ENCODE measurements around the gene HELZ2.

Gene HELZ2

DNA sequence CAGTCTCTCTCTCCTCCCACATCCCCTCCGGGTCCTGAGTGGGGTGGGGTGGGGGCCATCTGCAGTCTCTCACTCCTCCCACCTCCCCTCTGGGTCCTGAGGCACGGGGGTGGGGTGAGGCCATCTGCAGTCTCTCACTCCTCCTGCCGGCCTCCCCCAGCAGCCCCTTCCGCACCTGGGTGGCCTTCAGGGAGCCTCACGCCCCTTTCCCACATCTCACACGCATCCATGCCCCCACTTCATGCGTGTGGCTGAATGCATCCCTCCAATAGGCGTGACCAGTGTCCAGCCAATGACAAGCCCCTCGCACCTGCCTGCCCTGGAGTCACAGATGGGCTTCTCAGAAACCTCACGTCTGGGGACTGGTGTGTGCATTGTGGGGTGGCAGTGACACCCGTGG, 25.5 kb downstream of the HELZ2 start:
- no peak for DNase-seq

DNA sequence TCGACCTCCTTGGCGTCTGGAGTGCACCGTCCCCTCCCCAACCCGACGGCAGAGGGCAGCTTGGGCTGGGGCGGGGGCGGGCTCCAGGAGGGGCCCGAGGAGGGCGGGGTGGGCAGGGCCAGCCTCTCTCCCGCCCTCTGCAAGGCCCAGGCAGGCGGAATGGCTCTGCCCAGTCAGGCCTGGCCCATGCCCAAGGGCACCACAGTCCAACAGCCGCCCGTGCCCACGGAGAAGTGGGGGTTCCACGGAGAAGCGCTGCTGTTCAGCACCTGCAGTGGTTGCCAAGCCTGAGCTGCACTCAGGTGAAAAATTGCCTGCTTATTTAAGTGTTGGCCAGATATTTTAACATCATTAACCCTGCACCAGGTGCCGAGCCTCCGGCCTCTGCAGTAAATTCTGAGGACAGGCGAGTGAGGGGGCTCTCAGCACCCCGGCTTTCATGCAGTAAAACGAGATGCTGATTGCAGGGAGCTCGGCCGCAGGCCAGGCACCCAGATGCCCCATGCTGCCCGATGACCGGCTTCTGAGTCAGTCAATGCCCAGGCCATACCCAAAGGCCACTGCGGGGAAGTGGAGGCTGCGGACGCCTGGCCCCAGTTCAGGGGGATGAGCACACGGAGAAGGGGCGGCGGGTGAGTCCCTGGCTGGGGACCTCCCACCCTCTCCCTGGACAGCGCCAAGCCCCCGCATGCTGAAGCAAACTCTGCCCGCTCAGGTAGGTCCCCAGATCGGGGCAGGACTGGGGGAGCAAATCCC, 26.1 kb downstream of the HELZ2 start, which contains the start of gene SRMS:
TSS of gene SRMS (minus strand) at position 25 of the 756 bp plus-strand sequence. CDS start 286 bp downstream, outside the sequence.
- no peak for DNase-seq

DNA sequence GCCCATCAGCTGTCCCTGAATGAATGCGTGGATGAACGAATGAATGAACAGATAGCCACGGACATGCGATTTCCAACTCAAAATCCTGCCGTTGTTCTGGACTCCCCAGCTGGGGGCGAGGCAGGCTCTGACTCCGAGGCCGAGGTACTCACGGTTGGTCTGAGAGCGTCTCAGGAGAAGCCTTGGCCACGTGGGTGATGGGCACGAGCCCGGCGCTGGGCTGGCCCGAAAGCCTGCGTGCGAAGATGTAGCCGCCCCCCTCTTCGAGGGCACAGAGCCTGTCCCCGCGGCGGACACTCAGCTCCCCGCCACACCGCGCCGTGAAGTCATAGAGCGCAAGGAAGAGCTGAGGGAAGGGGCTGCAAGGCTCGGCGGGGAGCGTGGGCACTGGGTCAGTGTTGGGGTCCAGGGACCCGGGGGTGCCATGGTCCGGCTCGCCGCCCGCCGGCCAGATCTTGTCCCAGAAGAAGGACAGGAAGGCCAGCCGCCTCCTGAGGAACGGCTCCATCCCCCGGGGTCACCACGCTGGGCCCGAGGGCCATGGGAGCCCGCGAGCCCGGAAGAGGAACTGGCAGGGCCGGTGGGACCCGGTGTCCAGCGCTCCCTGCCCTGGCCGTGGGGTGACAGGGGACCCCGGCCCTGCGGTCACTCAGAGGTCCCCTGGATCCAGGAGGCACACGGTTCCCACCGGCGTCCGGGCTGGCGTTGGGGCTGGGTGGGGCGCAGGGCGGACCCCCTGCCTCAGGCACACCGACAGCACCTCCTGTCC, 26.9 kb downstream of the HELZ2 start:
- DNase-seq: no peak

DNA sequence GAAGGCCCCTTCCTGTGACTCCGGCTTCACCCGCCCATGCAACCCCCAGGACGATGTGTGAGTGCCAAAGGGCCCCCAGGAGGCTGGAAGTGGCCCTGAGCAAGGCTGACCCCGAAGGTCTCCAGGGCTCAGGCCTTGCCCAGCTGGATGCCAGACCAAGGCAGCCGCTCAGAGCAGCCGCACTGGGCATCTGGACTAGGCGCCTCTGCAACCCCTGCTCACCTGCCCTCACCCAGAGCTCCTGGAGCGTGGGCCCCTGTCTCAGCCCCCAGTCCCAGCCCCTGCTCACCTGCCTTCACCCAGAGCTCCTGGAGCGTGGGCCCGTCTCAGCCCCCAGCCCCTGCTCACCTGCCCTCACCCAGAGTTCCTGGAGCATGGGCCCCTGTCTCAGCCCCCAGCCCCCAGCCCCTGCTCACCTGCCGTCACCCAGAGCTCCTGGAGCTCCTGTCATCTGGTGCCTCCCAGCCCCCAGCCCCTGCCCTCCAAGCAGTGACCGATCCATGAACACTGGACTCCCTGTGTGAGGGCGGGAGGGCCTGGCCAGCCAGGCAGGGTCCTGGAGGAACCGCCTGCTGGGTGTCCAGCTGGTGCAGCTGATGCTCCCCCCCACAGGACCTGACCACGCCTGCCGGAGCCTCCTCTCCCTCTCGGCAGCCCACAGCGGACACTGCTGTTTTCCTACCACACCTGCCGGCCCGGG, 27.6 kb downstream of the HELZ2 start:
- no peak for DNase-seq

DNA sequence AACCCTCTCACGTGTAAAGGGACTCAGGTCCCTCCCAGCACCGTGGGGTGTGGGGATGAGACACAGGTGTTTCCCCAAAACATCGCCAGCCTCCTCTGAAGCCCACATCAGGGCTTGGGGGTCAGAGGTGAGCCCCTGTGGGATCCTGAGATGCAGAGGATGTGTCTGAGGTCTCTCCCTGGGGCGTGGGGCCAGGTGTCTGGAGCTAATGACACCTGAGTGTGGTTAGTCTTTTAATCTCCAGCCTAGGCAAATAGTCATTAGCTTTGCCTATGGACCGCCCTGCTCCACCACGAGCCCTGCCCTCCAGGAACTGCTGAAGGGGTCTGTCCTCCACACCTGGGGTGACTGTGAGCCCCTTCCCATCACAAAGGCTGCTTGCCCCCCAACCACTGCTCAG, 28.2 kb downstream of the HELZ2 start:
- DNase-seq: no peak

DNA sequence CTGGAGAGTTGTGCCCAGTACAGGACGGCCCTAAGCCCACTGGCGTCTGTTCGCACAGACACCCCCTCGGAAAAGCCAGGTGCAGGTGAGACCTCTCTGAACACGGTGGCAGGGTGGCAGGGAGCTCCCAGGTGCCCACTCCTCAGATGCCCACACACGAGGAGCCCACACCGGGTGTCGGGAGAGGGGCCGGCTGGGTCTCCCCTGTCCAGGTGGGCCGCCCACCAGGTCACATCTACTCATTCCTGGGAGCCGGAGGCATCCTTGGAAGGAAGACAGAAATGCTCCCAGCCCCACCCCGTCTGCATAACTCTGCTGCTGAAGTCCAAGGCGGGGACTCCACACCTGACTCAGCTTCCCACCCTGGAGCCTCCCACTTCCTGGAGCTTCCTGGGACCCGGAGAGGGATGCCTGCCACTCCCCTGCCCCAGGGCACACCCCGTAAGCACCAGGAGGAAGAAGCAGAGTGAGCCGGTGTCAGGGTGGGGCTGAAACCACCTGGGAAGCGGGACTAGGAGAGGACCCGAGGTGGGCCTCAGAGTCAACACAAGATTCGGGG, 29.0 kb downstream of the HELZ2 start:
- DNase-seq: no peak

DNA sequence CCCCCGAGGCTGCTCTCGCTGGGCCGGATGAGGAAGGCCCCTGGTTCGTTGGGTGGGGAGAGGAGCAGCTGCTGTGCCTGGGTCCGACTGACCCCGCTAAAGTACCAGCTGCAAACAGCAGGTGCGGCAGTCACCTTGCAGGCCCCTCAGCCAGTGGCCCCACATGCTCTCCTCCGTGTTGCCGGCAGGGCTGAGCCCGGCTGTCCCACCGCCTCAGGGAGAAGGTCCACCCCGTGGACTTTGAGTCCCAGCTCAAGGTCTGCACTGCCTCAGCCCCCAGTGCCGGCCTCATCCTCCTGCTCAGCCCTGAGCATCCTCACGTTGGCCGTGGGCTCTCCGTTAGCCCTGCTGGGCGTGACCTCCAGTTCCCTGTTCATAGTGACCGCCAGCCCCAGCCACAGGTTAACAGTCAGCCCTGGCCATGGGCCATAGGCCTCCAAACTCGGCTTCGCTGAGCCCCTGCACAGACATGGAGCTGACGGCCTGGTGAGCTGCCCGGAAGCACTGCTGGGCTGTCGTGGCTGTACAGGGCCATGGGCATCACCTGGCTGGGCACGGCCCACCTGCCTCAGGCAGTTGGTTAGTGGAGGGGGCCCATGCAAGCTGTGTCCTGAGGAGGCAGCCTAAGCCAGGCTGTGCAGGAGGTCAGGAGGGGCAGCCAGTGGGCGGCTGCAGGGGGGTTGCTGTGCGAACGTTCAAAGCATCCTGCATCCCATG, 29.6 kb downstream of the HELZ2 start:
- no peak for DNase-seq

DNA sequence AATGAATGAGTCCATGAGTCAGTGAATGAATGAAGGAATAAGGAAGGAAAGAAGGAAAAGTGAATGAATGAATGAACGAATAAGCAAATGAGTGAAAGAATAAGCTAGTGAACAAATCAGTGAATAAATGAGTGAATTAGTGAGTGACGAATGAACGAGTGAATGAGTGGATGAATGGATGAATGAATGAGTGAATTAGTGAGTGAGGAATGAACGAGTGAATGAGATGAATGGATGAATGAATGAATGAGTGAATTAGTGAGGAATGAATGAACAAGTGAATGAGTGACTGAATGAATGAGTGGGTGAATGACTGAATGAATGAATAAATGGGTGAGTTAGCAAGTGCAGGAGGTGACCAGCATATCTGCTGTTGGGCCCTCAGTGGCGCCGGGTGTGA, 30.3 kb downstream of the HELZ2 start:
- DNase-seq: no peak

DNA sequence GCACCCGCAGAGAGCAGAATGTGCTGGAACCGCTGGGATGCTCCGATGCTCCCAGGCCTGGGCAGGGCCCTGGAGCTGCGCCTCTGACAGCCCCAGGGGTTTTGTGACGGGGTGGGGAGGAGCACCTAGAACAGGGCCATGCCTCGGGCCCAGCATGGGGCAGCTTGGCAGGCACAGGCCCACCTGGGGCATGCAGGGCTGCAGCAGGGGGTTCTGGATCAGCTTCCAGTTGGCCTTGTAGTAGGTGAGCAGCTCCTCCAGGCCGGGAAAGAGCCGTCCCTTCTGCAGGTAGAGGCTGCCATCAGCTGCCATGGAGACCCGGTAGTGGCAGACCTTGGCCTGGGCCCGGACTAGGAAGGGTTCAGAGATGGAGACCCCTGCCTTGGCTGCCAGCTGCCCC, 30.9 kb downstream of the HELZ2 start:
- no peak for DNase-seq

DNA sequence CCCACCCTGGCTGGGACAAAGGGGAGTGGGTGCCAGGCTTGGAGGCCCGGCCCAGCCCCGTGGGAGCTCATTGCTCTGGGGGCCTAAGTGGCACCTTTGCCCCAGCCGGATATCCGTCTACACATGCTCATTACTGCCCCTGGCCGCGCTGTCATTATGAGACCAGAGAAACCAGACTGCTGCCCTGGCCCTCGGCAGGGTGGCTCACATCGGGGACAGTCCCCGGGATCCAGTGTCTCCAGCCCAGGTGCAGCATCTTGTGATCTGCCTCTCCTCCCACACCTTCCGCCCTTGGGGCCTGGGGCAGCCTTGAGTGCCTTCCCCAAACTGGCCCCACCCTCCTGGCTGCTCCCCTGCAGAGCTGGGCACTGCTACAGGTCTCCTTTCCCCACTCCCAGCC, 31.3 kb downstream of the HELZ2 start:
- DNase-seq: no peak

DNA sequence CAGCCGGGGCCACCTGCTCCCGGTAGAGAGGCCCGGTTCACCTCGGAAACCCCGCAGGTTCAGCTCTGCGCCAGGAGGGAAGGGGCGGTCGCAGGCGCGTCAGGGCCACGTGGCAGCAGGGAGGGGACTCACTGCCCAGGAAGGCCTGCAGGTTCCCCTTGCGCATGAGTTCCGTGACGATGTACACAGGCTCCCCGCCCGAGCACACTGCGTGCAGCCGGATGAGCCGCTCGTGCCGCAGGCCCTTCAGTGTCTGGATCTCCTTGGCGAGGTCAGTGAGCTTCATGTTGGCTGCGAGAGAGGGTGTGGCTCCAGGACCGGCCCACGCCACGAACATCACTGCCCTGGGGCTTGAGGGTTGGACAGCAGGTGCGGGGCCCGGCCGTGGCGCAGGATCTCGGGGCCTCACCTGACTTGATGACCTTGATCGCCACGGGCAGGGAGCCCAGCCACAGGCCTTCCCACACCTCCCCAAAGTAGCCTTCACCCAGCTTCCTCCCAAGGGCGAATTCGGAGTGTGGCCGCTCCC, 31.9 kb downstream of the HELZ2 start:
- no peak for DNase-seq

DNA sequence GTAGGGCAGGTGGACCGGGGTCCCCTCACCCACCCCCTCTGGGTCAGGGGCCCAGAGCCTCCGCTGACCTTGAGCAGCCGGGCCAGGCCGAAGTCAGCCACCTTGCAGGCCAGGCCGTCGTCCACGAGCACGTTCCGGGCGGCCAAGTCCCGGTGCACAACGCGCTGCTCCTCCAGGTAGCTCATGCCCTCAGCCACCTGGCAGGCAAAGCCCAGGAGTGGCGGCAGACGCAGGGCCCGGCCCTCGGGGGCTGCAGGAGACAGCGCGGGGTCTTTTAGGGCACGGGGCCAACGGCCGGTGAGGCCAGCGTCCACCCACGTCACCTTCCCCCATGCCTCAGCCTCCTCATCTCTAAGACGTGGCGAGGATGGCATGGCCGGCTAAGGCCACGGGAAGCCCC, 32.7 kb downstream of the HELZ2 start:
- no peak for DNase-seq

DNA sequence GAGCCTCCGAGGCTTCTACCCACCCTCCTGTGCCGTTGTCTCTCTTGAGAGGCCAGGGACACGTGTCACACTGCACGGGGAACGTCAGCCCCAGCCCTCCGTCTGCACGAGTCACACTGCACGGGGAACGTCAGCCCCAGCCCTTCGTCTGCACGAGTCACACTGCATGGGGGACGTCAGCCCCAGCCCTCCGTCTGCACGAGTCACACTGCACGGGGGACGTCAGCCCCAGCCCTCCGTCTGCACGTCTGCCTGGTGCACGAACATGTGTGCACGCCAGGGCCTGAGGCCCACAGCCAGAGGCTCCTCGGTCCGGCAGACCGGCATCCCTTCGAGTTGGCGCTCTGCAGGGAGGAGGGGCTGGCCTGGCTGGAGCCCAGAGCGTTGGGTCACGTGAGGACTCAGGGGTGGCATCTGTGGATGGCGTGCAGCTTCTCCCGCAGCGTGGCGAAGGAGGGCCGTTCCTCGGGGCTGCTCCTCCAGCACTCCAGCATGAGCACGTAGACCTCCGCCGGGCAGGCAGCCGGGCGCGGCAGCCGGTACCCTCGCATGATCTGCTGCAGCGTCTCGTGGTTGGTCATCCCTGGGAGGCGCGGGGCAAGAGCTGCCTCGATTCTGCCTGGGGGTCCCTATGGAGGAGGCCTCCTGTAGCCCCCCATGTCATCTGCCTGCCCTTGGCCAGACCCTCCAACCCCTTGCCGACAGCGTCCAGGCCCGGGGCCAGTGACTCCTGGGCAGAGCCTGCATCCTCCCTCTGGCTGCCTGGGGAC, 33.4 kb downstream of the HELZ2 start:
- DNase-seq: no peak

DNA sequence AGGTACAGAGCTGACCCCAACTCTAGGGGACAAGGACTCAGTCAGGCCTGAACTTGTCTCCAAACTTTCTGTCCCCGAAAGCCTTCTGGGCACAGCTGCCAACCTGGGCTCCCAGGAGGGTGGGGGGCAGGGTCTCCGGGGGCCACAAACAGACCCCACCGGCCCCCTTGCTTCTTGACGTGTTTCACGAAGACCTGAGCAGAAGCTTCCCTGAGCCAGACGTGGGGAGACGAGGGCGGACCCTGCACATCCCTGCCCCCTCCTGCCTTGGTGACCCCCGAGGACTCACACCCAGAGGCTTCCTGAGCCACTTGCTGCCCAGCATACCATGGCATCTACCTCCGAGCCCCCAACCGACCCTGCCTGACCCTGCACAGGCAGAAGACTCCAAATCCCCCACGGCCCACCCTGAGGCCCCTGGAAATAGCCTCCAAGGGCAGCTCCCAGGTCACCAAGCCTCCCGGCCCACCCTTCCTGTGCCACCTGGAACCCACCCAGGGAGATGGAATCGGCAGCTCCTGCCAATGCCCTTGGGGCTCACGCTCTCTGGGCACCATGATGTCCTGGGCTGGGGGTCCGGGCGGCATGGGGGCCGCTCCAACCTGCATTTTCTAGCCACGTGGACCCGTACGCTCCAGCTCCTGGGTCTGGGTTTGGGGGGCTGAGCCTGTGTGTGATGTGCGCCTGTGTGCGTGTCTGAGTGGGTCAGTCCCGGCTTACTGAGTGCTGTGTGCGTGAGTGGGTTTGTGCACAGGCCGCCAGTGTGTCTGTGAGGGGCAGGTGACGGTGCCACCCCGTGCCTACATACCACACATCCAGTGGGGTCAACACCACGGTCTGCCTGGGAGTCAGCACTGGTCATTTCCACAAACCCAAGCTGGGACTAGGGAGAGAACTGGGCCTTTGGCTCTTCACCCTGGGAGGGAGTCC, 34.3 kb downstream of the HELZ2 start:
- no peak for DNase-seq

DNA sequence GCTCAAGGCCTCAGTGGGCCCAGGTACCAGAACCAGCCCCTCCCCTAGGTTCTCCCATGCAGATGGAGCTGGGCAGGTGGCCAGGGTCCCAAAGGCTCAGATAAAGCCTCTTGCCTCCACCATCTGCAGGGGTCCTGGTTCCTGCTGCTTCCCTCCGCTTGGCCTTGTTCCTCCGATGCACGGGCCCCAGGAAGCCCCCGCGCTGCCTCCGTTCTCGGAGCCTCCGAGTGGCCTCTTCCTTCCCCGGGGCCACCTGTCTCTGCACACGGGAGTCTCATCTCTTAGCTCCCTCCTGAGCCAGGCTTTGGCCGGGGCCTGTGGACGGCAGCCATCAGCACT, 35.0 kb downstream of the HELZ2 start:
- no peak for DNase-seq

DNA sequence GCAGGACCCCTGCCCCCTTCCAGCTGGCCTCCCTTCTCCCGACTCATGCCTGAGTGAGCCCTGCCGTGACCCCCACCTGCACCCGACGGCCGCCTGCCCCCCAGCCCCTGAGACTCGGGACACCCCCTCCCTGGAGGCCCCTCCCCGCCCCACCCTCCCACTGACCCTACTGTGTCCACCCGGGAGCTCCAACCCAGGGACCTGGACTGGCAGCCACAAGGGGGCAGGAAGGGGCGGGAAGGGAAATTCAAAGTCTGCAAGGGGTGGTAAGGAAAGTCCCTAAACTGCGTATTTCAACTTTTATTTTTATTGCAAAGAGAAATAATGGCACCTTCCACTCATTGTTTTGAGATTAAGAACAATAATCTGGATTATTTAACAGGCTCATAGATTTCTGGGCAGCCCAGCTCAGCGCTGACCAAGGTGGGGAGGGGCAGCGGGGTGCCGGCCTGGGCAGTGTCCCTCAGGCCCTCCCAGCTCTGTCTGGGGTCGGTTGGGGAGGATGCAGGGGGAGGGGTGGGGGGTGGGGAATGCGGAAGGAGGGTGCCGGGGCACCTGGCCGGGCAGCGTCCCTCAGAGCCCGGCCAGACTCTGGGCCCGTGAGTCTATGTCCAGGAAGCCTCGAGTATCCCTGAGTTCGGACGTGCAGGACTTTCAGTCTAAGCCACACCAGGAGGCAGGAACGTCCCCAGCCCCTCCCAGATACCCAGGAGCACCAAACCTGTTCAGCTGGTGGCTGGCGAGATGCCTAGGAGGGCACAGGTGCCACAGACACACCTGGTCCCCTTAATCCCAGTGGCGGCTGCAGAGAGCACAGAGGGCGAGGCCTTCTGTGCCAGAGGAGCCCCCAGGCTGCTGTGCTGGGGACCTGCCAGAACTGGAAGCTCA, 35.6 kb downstream of the HELZ2 start:
- no peak for DNase-seq

DNA sequence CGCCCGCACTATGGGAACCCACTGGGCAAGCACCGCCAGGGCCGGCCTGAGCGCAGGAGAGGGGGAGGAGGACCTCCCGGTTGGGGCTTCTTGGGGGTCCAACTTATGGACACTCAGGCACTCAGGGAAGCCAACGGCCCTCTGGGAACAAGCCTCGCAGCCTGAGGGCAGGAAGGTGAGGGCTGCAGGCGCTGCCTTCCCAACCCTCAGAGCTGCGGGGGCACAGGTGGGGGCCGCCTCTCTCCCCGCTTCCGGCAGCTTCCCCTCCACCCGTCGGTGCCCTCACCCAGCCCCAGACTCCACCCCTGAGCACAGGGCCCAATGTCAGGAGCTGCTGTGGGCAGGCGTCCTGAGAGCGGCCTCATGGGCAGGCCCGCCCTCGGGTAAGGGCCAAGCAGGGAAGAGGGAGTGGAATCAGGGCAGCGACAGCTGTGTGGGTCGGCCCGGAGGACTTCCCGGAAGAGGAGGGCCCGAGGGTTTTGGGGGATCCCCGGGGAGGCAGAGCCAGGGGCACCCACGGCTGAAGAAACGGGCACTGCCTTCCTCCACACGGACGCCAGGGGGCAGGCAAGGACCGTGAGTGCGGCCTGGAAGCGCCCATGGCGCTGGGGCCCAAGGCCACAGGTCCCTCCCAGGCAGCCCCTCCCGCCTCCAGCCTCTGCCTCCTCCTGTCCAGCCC, 36.4 kb downstream of the HELZ2 start:
- peak; percentile 74 for DNase-seq

DNA sequence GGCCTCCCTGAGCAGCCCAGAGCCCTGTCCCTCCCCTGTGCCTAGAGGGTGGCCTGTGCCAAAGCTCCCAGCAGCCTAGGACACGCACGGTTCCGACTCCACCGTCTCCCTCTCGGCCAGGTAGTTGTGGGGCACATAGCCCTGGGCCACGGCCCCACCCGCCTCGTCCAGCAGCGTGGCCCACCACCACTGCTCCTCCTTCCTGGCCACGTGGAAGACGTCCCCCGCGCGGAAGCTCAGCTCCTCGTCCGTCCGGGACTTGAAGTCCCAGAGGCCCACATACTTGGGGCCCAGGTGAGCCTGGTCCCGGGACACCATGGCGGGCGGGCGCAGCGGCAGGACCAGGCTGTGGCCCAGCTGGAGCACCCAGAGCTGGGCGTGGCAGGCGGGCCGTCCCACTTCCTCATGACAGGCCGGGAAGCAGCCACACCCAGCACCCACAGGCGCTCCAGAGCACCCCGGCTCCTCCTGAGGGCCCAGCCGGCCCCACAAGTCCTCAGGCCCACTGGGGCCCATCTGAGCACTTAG, 37.0 kb downstream of the HELZ2 start, which contains the start of gene PTK6:
TSS of gene PTK6 (minus strand) at position 380 of the 528 bp plus-strand sequence. CDS start at position 318, 62 bp downstream.
- DNase-seq: no peak
